GM12878 (cell line): ENCODE data around the gene SPINT1. TPM values are rescaled to one million over a fixed set of nuclear protein-coding genes. Genes with fewer than 3 reads are reported as not detected.
A peak's percentile ranks its signal among the peaks of the same experiment; 100 is the strongest.

ENCODE experiments used
- ATF3 ChIP-seq: IDR thresholded peaks from 2 replicates; pipeline ENCODE4 v1.6.1; 2011; ENCODE audit warnings: low read depth, mild to moderate bottlenecking, low read length, moderate library complexity, borderline replicate concordance; ENCODE audit errors: extremely low read depth
- CREM ChIP-seq: IDR thresholded peaks from 2 replicates; pipeline ENCODE4 v1.6.1; 2014; ENCODE audit warnings: antibody characterized with exemption, low read depth
- ESRRA ChIP-seq: IDR thresholded peaks from 2 replicates; pipeline ENCODE4 v1.6.1; 2012; ENCODE audit warnings: mild to moderate bottlenecking, low read length, improper control_type of control experiment
- HDAC2 ChIP-seq: fragments of 200-600 bp; sonication (generic); IDR thresholded peaks from 2 replicates; pipeline ENCODE4 v1.6.1; 2017
- JUND ChIP-seq: IDR thresholded peaks from 2 replicates; pipeline ENCODE4 v1.6.1; 2012; ENCODE audit warnings: low read depth, mild to moderate bottlenecking, low read length, improper control_type of control experiment, moderate library complexity
- KLF5 ChIP-seq: fragments of 450-650 bp; IDR thresholded peaks from 2 replicates; pipeline ENCODE4 v1.6.1; 2014; ENCODE audit warnings: mild to moderate bottlenecking; ENCODE audit not compliant: partially characterized antibody
- MXI1 ChIP-seq: fragments of 150-350 bp; IDR thresholded peaks from 2 replicates; pipeline ENCODE4 v1.6.1; 2011; ENCODE audit warnings: low read depth, mild to moderate bottlenecking, inconsistent platforms, low read length, improper control_type of control experiment
- MYC ChIP-seq: IDR thresholded peaks from 2 replicates; pipeline ENCODE4 v1.6.1; 2011; ENCODE audit warnings: mild to moderate bottlenecking, low read length, moderate library complexity, inconsistent platforms; ENCODE audit not compliant: insufficient read depth, insufficient replicate concordance, insufficient read length, severe bottlenecking
- NKRF ChIP-seq: fragments of 450-650 bp; conservative IDR thresholded peaks from 2 replicates; pipeline ENCODE4 v1.6.1; 2017; ENCODE audit warnings: mild to moderate bottlenecking, moderate library complexity
- PAX8 ChIP-seq: fragments of 450-650 bp; IDR thresholded peaks from 2 replicates; pipeline ENCODE4 v1.6.1; 2017; ENCODE audit warnings: mild to moderate bottlenecking, moderate library complexity
- PML ChIP-seq: IDR thresholded peaks from 2 replicates; pipeline ENCODE4 v1.6.1; 2012; ENCODE audit warnings: low read length, inconsistent platforms
- POLR2AphosphoS2 ChIP-seq: IDR thresholded peaks from 2 replicates; pipeline ENCODE4 v1.6.1; 2011; ENCODE audit warnings: low read depth, mild to moderate bottlenecking, low read length, improper control_type of control experiment, moderate library complexity
- SIX5 ChIP-seq: IDR thresholded peaks from 2 replicates; pipeline ENCODE4 v1.6.1; 2011; ENCODE audit warnings: mild to moderate bottlenecking, low read depth, low read length, moderate library complexity; ENCODE audit not compliant: severe bottlenecking
- SREBF2 ChIP-seq: IDR thresholded peaks from 2 replicates; pipeline ENCODE4 v1.6.1; 2012; ENCODE audit warnings: mild to moderate bottlenecking, low read length
- TAF1 ChIP-seq: IDR thresholded peaks from 2 replicates; pipeline ENCODE4 v1.6.1; 2011; ENCODE audit warnings: mild to moderate bottlenecking, low read depth, low read length, borderline replicate concordance
- ZBTB4 ChIP-seq: fragments of 450-650 bp; formaldehyde crosslinking; IDR thresholded peaks from 2 replicates; pipeline ENCODE4 v1.4.0; 2022; ENCODE audit warnings: mild to moderate bottlenecking, moderate library complexity
- ZNF217 ChIP-seq: fragments of 450-650 bp; IDR thresholded peaks from 2 replicates; pipeline ENCODE4 v1.6.1; 2017; ENCODE audit warnings: antibody characterized with exemption, mild to moderate bottlenecking
- ZNF384 ChIP-seq: IDR thresholded peaks from 2 replicates; pipeline ENCODE4 v1.6.1; 2012; ENCODE audit warnings: low read depth, mild to moderate bottlenecking, low read length, improper control_type of control experiment, borderline replicate concordance
- polyA plus RNA-seq, 11 experiments: library from polyadenylated mRNA; depleted of rRNA in 4 of 11; unstranded in 6 of 11; stranded (reverse) in 5 of 11; fragments of >200 nt; fragmentation: Nextera tagmentation in 4 of 11; fragmentation: Illumina TruSeq in 1 of 11; extraction: Ambion mirVana in 4 of 11; extraction: Trizol in 1 of 11; gene quantifications; 1 replicate in 1 of 11; 2 replicates in 10 of 11; pipeline versions ENCODE4 v1.2.1 to v1.2.3, GENCODE V29; 2011 to 2016; ENCODE audit warnings: inconsistent platforms in 2 of 11, missing spikeins in 2 of 11, low read depth in 1 of 11
- total RNA-seq, 4 experiments: library from RNA; depleted of rRNA in 3 of 4; stranded (reverse); fragments of >200 nt in 3 of 4; fragmentation: Illumina TruSeq in 1 of 4; extraction: Trizol in 1 of 4; gene quantifications; 2 replicates each; pipeline versions ENCODE4 v1.2.1 to v1.2.3, GENCODE V29; 2013 to 2021
- TF ChIP-seq, protein P1 (sequence below): fragments of 450-650 bp; IDR thresholded peaks from 2 replicates; pipeline ENCODE4 v1.6.1; 2017; ENCODE audit warnings: mild to moderate bottlenecking
- TF ChIP-seq, protein P2 (sequence below): fragments of 450-650 bp; IDR thresholded peaks from 2 replicates; pipeline ENCODE4 v1.6.1; 2017; ENCODE audit warnings: borderline replicate concordance

Gene SPINT1
- total and polyA plus RNA-seq, 10 of the 15 experiments (the other 5 are each of a cell fraction or from before 2014, with no cell fraction given): 3.5 to 28.6 (median 10.2) TPM

- TF ChIP-seq TAF1 (peak; percentile 59; the same call in 1 of the 2 replicates), ZBTB4 (CRISPR knock-in tag) (no peak), NKRF (peak; percentile 95), ZNF384 (0 out of 2 replicates have a peak, but pooled peaks have one; percentile 29), MXI1 (peak; percentile 90), KLF5 (no peak), ZNF217 (no peak), ATF3 (peak; percentile 45; the same call in 1 of the 2 replicates), ESRRA (no peak), JUND (no peak), PAX8 (no peak), SIX5 (no peak), PML (no peak), MYC (no peak), POLR2AphosphoS2 (no peak), CREM (peak; percentile 96), HDAC2 (no peak), SREBF2 (no peak)
- TF ChIP-seq, protein P1, sequence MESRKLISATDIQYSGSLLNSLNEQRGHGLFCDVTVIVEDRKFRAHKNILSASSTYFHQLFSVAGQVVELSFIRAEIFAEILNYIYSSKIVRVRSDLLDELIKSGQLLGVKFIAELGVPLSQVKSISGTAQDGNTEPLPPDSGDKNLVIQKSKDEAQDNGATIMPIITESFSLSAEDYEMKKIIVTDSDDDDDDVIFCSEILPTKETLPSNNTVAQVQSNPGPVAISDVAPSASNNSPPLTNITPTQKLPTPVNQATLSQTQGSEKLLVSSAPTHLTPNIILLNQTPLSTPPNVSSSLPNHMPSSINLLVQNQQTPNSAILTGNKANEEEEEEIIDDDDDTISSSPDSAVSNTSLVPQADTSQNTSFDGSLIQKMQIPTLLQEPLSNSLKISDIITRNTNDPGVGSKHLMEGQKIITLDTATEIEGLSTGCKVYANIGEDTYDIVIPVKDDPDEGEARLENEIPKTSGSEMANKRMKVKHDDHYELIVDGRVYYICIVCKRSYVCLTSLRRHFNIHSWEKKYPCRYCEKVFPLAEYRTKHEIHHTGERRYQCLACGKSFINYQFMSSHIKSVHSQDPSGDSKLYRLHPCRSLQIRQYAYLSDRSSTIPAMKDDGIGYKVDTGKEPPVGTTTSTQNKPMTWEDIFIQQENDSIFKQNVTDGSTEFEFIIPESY: no peak
- TF ChIP-seq, protein P2, sequence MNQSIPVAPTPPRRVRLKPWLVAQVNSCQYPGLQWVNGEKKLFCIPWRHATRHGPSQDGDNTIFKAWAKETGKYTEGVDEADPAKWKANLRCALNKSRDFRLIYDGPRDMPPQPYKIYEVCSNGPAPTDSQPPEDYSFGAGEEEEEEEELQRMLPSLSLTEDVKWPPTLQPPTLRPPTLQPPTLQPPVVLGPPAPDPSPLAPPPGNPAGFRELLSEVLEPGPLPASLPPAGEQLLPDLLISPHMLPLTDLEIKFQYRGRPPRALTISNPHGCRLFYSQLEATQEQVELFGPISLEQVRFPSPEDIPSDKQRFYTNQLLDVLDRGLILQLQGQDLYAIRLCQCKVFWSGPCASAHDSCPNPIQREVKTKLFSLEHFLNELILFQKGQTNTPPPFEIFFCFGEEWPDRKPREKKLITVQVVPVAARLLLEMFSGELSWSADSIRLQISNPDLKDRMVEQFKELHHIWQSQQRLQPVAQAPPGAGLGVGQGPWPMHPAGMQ: no peak
Measured at GRCh38 chr15:40893733-40894680, 50.2 kb downstream of the SPINT1 start, which contains the start of gene VPS18 (continued).
